Sigmoid colon (tissue), 4 donors: Measurements from ENCODE around the gene ADGRG3.

Experiments used
- CTCF ChIP-seq, 4 experiments: fragments of 450-650 bp in 3 of 4; fragments of 200-600 bp in 1 of 4; IDR thresholded peaks; one replicate each; pipeline ENCODE4 v1.5.1; 2016 to 2019; ENCODE audit warnings: antibody characterized with exemption in 4 of 4, mild to moderate bottlenecking in 3 of 4, moderate library complexity in 2 of 4
- EP300 ChIP-seq, 4 donors: sonication (generic); formaldehyde crosslinking; IDR thresholded peaks; one replicate each; pipeline ENCODE4 v1.6.1; 2017; ENCODE audit warnings: antibody characterized with exemption in 4 of 4
- POLR2A ChIP-seq, 2 donors: fragments of 450-650 bp; IDR thresholded peaks; one replicate each; pipeline ENCODE4 v1.6.1; 2016; ENCODE audit warnings: antibody characterized with exemption in 2 of 2, mild to moderate bottlenecking in 2 of 2, moderate library complexity in 2 of 2

GRCh38 chr16:57708168-57708567 lies 40.1 kb downstream of the ADGRG3 start:
- TF ChIP-seq CTCF (IDR thresholded peaks at IDR 0.05) (no peak), EP300 (IDR thresholded peaks at IDR 0.05) (no peak), POLR2A (IDR thresholded peaks at IDR 0.05) (no peak)
